Left ventricle myocardium inferior (tissue), 1 donor: Measurements from ENCODE around the gene ABHD17A. TPM values are rescaled to one million over a fixed set of nuclear protein-coding genes. Genes with fewer than 3 reads are reported as not detected.

Source experiments
- DNase-seq: peaks from one replicate; pipeline ENCODE4 v3.0.0-alpha.2; 2020
- H3K27ac ChIP-seq: fragments of 200-600 bp; replicated peaks from 2 replicates; pipeline ENCODE4 v1.8.0; 2021
- H3K27me3 ChIP-seq: fragments of 200-600 bp; 2 replicates; pipeline ENCODE4 v1.8.0; 2021; ENCODE audit warnings: low read depth
- H3K36me3 ChIP-seq: fragments of 200-600 bp; 2 replicates; pipeline ENCODE4 v1.8.0; 2021
- H3K4me1 ChIP-seq: fragments of 200-600 bp; 2 replicates; pipeline ENCODE4 v1.8.0; 2021
- H3K4me3 ChIP-seq: fragments of 200-600 bp; 2 replicates; pipeline ENCODE4 v1.8.0; 2021; ENCODE audit warnings: mild to moderate bottlenecking, moderate library complexity
- H3K9me3 ChIP-seq: fragments of 200-600 bp; replicated peaks from 2 replicates; pipeline ENCODE4 v1.8.0; 2021
- intact Hi-C: fragments of 100-400 bp; cut with micrococcal nuclease; formaldehyde crosslinking; loops from one replicate; pipeline ENCODE4 v1.11.0; 2022
- total RNA-seq: library from RNA; stranded (reverse); fragmentation: NEBNext Ultra II Directional; extraction: Animal tissue kit (Norgen Biotek cat#: 25700); gene quantifications from one replicate; pipeline ENCODE4 v1.2.1, GENCODE V29; 2021
- TF ChIP-seq, protein P1 (sequence below): fragments of 200-600 bp; IDR thresholded peaks from 2 replicates; pipeline ENCODE4 v1.8.0; 2021; ENCODE audit warnings: antibody characterized with exemption, mild to moderate bottlenecking, borderline replicate concordance
- donor health status: DM: no; HTN: yes; CAD: no; lungs with severe emphysema.

The ABHD17A gene
- total RNA-seq, 1 donor from 2014 or later, result 55.6 TPM

- peaks cover 93% of the 10 kb centered on the region for H3K4me1 ChIP-seq
- no peak for DNase-seq
- H3K9me3 ChIP-seq, result no peaks in the 10 kb centered on the region
- TF ChIP-seq, protein P1, sequence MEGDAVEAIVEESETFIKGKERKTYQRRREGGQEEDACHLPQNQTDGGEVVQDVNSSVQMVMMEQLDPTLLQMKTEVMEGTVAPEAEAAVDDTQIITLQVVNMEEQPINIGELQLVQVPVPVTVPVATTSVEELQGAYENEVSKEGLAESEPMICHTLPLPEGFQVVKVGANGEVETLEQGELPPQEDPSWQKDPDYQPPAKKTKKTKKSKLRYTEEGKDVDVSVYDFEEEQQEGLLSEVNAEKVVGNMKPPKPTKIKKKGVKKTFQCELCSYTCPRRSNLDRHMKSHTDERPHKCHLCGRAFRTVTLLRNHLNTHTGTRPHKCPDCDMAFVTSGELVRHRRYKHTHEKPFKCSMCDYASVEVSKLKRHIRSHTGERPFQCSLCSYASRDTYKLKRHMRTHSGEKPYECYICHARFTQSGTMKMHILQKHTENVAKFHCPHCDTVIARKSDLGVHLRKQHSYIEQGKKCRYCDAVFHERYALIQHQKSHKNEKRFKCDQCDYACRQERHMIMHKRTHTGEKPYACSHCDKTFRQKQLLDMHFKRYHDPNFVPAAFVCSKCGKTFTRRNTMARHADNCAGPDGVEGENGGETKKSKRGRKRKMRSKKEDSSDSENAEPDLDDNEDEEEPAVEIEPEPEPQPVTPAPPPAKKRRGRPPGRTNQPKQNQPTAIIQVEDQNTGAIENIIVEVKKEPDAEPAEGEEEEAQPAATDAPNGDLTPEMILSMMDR, result peak; percentile 22
- H3K36me3 ChIP-seq, result peaks cover 6% of the 10 kb centered on the region
- H3K27me3 ChIP-seq, result no peaks in the 10 kb centered on the region
- intact Hi-C loops, result no loop called here
- no peak overlapping the region for H3K4me3 ChIP-seq
- peak overlapping the region; percentile 1 for H3K27ac ChIP-seq
Observed at GRCh38 chr19:1843646-1844394, 41.5 kb downstream of the ABHD17A start.

GRCh38 chr19:1843116-1843515 lies 42.2 kb downstream of the ABHD17A start:
- Histone ChIP-seq H3K4me1 (peaks cover 100% of the 10 kb centered on the region), H3K4me3 (no peak overlapping the region), H3K27ac (no peak overlapping the region), H3K36me3 (peaks cover 6% of the 10 kb centered on the region), H3K27me3 (no peaks in the 10 kb centered on the region), H3K9me3 (no peaks in the 10 kb centered on the region)
- intact Hi-C loops, result no loop called here
- DNase-seq, result no peak
- TF ChIP-seq, protein P1, result no peak

DNA sequence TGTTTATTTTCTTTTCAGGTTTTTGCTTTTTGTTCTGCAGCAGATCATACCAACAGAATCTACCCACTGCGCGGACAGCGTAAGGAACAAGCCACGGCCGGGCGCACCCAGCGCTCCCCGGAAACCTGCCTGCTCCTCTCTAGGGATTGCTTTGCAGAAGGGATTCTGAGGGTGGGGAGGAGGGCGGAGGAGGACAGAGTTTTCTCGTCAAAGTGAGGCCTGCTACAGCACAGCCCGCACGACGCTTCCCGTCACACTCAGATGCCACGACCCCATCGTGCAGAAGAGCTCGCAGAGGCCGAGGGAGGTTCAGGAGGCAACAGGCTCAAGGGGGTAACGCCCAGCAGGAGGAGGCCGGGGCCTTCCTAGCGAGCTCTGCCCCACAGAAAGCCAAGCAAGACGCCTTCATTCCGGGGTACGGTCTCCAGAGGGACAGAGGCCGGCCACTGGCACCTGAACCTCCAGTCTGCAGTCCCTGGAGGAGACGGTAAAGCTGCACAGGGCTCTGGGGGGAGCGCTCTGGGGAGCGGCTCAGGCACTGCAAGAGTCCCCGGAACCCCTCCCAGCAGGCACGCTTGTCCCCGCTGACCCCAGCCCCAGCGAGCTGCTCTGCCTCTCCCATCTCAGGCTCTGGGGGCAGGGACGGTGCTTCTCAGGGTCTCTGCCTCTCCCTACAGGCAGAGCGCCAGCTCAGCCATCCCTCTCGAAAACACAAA lies 43.9 kb downstream of the ABHD17A start:
- Histone ChIP-seq H3K27me3 (no peaks in the 10 kb centered on the region), H3K9me3 (no peaks in the 10 kb centered on the region), H3K4me1 (peaks cover 100% of the 10 kb centered on the region), H3K27ac (peak overlapping the region; percentile 87), H3K4me3 (peak overlapping the region; percentile 64), H3K36me3 (peaks cover 6% of the 10 kb centered on the region)
- intact Hi-C loops, result no loop called here
- DNase-seq, result no peak
- TF ChIP-seq, protein P1, result no peak

- peak overlapping the region; percentile 87 for H3K27ac ChIP-seq
- peak overlapping the region; percentile 64 for H3K4me3 ChIP-seq
- intact Hi-C loops, result no loop called here
- peaks cover 6% of the 10 kb centered on the region for H3K36me3 ChIP-seq
- peaks cover 100% of the 10 kb centered on the region for H3K4me1 ChIP-seq
- H3K27me3 ChIP-seq, result no peaks in the 10 kb centered on the region
- no peaks in the 10 kb centered on the region for H3K9me3 ChIP-seq
- TF ChIP-seq, protein P1, result no peak
- peak; percentile 66 for DNase-seq
Observed at GRCh38 chr19:1840541-1841115, 44.7 kb downstream of the ABHD17A start.

DNA sequence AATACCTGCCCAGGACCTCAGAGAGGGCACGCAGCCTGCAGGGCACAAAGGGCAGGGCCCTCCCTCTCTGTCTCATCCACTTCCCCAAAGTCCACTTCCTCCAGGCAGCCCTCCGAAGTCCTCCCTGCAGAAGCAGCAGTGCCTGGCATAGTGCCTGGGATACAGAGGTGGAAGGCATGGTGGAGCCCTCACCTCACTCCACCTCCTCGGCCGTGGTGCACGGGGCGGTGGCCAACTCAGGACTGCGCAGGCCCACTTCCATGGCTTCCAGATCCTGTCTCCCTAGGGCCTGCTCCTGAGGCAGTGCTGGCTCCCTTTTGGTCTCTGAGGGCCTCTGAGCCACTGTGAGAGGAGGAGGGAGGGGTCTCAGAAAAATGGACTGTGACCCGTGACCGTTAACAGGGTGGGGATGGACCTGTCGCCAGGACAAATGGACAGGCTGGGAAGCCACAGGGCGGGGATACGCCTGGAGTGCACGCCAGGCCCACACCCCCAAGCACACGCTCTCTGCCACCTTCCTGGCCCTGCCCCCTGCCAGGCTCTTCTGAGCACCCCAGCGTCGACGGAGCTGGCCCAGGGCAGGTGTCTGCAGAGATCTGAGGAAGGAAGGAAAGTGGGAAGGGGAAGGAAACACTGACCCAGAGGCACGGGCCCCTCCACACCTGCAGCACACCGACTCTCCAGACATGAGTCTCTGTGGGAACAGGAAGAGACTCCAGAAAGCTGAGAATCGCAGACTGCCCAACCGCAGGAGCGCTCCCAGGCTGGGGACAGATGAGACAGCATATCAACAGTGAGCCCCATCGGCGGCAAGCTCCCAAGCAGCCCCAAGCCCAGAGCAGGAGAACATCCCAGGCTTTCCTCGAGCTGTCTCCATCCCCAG lies 45.4 kb downstream of the ABHD17A start:
- H3K36me3 ChIP-seq, result peaks cover 2% of the 10 kb centered on the region
- no peak for DNase-seq
- no peaks in the 10 kb centered on the region for H3K27me3 ChIP-seq
- H3K4me1 ChIP-seq, result peaks cover 98% of the 10 kb centered on the region
- peak overlapping the region; percentile 87 for H3K27ac ChIP-seq
- intact Hi-C loops, result no loop called here
- TF ChIP-seq, protein P1, result no peak
- H3K9me3 ChIP-seq, result no peaks in the 10 kb centered on the region
- peak overlapping the region; percentile 64 for H3K4me3 ChIP-seq
